Neural crest cell (in vitro differentiated cells): ENCODE results near the gene LIF. TPM values are rescaled to one million over a fixed set of nuclear protein-coding genes. Genes with fewer than 3 reads are reported as not detected.

ENCODE experiments used
- DNase-seq: peaks from one replicate; pipeline ENCODE4 v3.0.0; 2021; ENCODE audit warnings: low read depth, mixed read lengths, low spot score
- H3K27ac Mint-ChIP-seq: one replicate; pipeline ENCODE4 v1.8.0; 2021; ENCODE audit warnings: mild to moderate bottlenecking, mixed read lengths; ENCODE audit not compliant: unreplicated experiment
- H3K27me3 Mint-ChIP-seq: 2 replicates; pipeline ENCODE4 v1.8.0; 2021; ENCODE audit warnings: low read depth, mild to moderate bottlenecking, mixed read lengths
- H3K36me3 Mint-ChIP-seq: 2 replicates; pipeline ENCODE4 v1.8.0; 2021; ENCODE audit warnings: low read depth, mild to moderate bottlenecking, mixed read lengths
- H3K4me1 Mint-ChIP-seq: 2 replicates; pipeline ENCODE4 v1.8.0; 2021; ENCODE audit warnings: mixed read lengths
- H3K4me3 Mint-ChIP-seq: one replicate; pipeline ENCODE4 v1.8.0; 2021; ENCODE audit warnings: mild to moderate bottlenecking, mixed read lengths
- H3K9me3 Mint-ChIP-seq: 2 replicates; pipeline ENCODE4 v1.8.0; 2021; ENCODE audit warnings: mixed read lengths
- CTCF ChIP-seq: fragments of 200-600 bp; sonication (generic); conservative IDR thresholded peaks from 2 replicates; pipeline ENCODE4 v1.5.0; 2021; ENCODE audit warnings: antibody characterized with exemption, mild to moderate bottlenecking
- total RNA-seq: library from RNA; stranded (reverse); gene quantifications from 2 replicates; pipeline ENCODE4 v1.2.1, GENCODE V29; 2021

Gene LIF
- total RNA-seq, 1 donor from 2014 or later: 1.1 TPM

- H3K4me1 Mint-ChIP-seq: peaks cover 12% of the 10 kb centered on the region
Measured at GRCh38 chr22:30293026-30293425, 46.5 kb upstream of the LIF start.

GRCh38 chr22:30292069-30292970 lies 45.8 kb upstream of the LIF start:
- no peak overlapping the region for H3K27ac Mint-ChIP-seq
- peaks cover 16% of the 10 kb centered on the region for H3K4me1 Mint-ChIP-seq
- TF ChIP-seq CTCF: no peak
- DNase-seq: no peak
- H3K27me3 Mint-ChIP-seq: peaks cover 3% of the 10 kb centered on the region
- no peaks in the 10 kb centered on the region for H3K36me3 Mint-ChIP-seq
- no peak overlapping the region for H3K4me3 Mint-ChIP-seq
- H3K9me3 Mint-ChIP-seq: no peaks in the 10 kb centered on the region

More at GRCh38 chr22:30293026-30293425, 46.5 kb upstream of the LIF start:
- DNase-seq: no peak
- Mint-ChIP-seq H3K9me3 (no peaks in the 10 kb centered on the region), H3K4me3 (no peak overlapping the region), H3K36me3 (no peaks in the 10 kb centered on the region), H3K27ac (no peak overlapping the region), H3K27me3 (peaks cover 3% of the 10 kb centered on the region)
- TF ChIP-seq CTCF: no peak

GRCh38 chr22:30291058-30291892 lies 44.7 kb upstream of the LIF start:
- Mint-ChIP-seq H3K4me3 (no peak overlapping the region), H3K4me1 (peaks cover 16% of the 10 kb centered on the region), H3K36me3 (no peaks in the 10 kb centered on the region), H3K9me3 (no peaks in the 10 kb centered on the region), H3K27ac (no peak overlapping the region), H3K27me3 (peaks cover 3% of the 10 kb centered on the region)
- DNase-seq: no peak
- TF ChIP-seq CTCF: no peak

- H3K36me3 Mint-ChIP-seq: no peaks in the 10 kb centered on the region
- peak overlapping the region; percentile 83 for H3K4me3 Mint-ChIP-seq
- H3K4me1 Mint-ChIP-seq: peaks cover 16% of the 10 kb centered on the region
- TF ChIP-seq CTCF: no peak
- no peak for DNase-seq
- peaks cover 3% of the 10 kb centered on the region for H3K27me3 Mint-ChIP-seq
- no peaks in the 10 kb centered on the region for H3K9me3 Mint-ChIP-seq
- H3K27ac Mint-ChIP-seq: no peak overlapping the region
Measured at GRCh38 chr22:30290342-30291057, 43.9 kb upstream of the LIF start.

- Mint-ChIP-seq H3K27ac (peak overlapping the region; percentile 50), H3K9me3 (no peaks in the 10 kb centered on the region), H3K4me1 (peaks cover 16% of the 10 kb centered on the region), H3K36me3 (no peaks in the 10 kb centered on the region), H3K4me3 (peak overlapping the region; percentile 83), H3K27me3 (peaks cover 3% of the 10 kb centered on the region)
- no peak for DNase-seq
- TF ChIP-seq CTCF: no peak
Measured at GRCh38 chr22:30289980-30290313, 43.4 kb upstream of the LIF start.
